OCI-LY1 (cell line): Measurements from ENCODE around the gene ZFPM1.

Experiments used
- H2AFZ ChIP-seq: fragments of 200-600 bp; sonication (generic), shearing (Covaris generic); 2 replicates; pipeline ENCODE4 v1.6.0; 2014; ENCODE audit warnings: antibody characterized with exemption, mild to moderate bottlenecking, low read length
- H3F3A ChIP-seq: fragments of 200-600 bp; sonication (generic), shearing (Covaris generic); 2 replicates; pipeline ENCODE4 v1.6.0; 2014; ENCODE audit warnings: mild to moderate bottlenecking, antibody characterized with exemption, low read length, moderate library complexity; ENCODE audit not compliant: insufficient read depth
- H3K27ac ChIP-seq: fragments of 200-600 bp; sonication (generic); 2 replicates; pipeline ENCODE4 v1.5.1; 2014; ENCODE audit warnings: low read length, mixed run types, mild to moderate bottlenecking, low read depth; ENCODE audit not compliant: poor library complexity, severe bottlenecking
- H3K27me3 ChIP-seq: fragments of 200-600 bp; sonication (generic); 2 replicates; pipeline ENCODE4 v1.6.0; 2014; ENCODE audit warnings: antibody characterized with exemption, mild to moderate bottlenecking, low read length, moderate library complexity; ENCODE audit not compliant: insufficient read depth
- H3K36me3 ChIP-seq: fragments of 200-600 bp; sonication (generic); 2 replicates; pipeline ENCODE4 v1.6.1; 2014; ENCODE audit warnings: mild to moderate bottlenecking, antibody characterized with exemption, low read length, moderate library complexity, mixed read lengths; ENCODE audit not compliant: insufficient read depth
- H3K4me1 ChIP-seq: fragments of 200-600 bp; sonication (generic); 2 replicates; pipeline ENCODE4 v1.5.1; 2014; ENCODE audit warnings: mild to moderate bottlenecking, low read length, moderate library complexity; ENCODE audit not compliant: insufficient read depth, severe bottlenecking
- H3K4me2 ChIP-seq: fragments of 200-600 bp; sonication (generic), shearing (Covaris generic); 2 replicates; pipeline ENCODE4 v1.6.1; 2014; ENCODE audit warnings: low read length
- H3K4me3 ChIP-seq: fragments of 200-600 bp; sonication (generic); 2 replicates; pipeline ENCODE4 v1.5.1; 2014; ENCODE audit warnings: low read length, low read depth, mild to moderate bottlenecking, mixed read lengths; ENCODE audit not compliant: poor library complexity, severe bottlenecking
- H3K79me2 ChIP-seq: fragments of 200-600 bp; shearing (Covaris generic); 2 replicates; pipeline ENCODE4 v1.6.1; 2016; ENCODE audit warnings: mixed run types, low read length, mixed read lengths; ENCODE audit not compliant: insufficient read depth
- H3K9ac ChIP-seq: fragments of 200-600 bp; sonication (generic), shearing (Covaris generic); 2 replicates; pipeline ENCODE4 v1.6.1; 2014; ENCODE audit warnings: mild to moderate bottlenecking, low read length, mixed read lengths
- H3K9me2 ChIP-seq: fragments of 200-600 bp; sonication (generic), shearing (Covaris generic); 2 replicates; pipeline ENCODE4 v1.6.1; 2014; ENCODE audit warnings: low read depth, mild to moderate bottlenecking, low read length, mixed read lengths
- H3K9me3 ChIP-seq: fragments of 200-600 bp; shearing (Covaris generic); 2 replicates; pipeline ENCODE4 v1.6.1; 2014; ENCODE audit warnings: low read length, mixed read lengths
- H4K20me1 ChIP-seq: fragments of 200-600 bp; sonication (generic), shearing (Covaris generic); 2 replicates; pipeline ENCODE4 v1.6.0; 2016; ENCODE audit warnings: mild to moderate bottlenecking, low read length; ENCODE audit not compliant: insufficient read depth
- EZH2 ChIP-seq: fragments of 200-600 bp; sonication (generic), shearing (Covaris generic); IDR thresholded peaks from 2 replicates; pipeline ENCODE4 v1.8.0; 2017; ENCODE audit warnings: borderline replicate concordance, mixed run types, mild to moderate bottlenecking, antibody characterized with exemption, low read length, moderate library complexity, mixed read lengths
- TF ChIP-seq, protein P1 (sequence below): fragments of 200-600 bp; sonication (generic), shearing (Covaris generic); IDR thresholded peaks from 2 replicates; pipeline ENCODE4 v1.5.1; 2017; ENCODE audit warnings: mild to moderate bottlenecking, antibody characterized with exemption, low read length, moderate library complexity, mixed read lengths

ZFPM1 gene

DNA sequence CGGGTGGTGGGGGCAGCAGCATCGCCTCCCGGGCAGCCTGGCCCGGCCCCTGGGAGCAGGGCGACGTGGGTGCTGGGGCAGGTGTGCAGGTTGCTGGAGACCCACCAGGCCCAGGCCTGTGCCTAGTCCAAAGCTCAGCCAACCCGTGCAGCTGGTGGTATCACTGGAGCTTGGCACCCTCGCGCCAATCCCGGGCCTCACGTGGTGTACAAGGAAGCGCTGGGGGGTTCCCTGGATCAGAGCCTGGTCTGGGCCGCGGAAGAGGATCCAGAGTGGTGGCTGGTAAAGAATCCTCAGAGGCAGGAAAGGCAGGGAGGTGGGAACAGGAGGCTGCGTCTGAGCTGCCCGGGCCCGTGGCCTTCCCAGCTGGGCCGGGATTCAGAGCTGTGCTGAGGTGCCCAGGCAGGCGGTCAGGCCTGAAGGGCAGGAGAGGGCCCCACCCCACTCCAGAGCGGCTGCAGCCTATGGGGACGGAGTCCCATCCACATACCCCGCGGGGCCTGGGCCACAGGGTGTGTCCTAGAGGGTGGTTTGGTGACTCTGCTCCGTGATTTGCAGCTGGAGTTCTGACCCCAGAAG lies 36.2 kb downstream of the ZFPM1 start:
- H3K36me3 ChIP-seq, result no peaks in the 10 kb centered on the region
- H4K20me1 ChIP-seq, result no peaks in the 10 kb centered on the region
- H3K9ac ChIP-seq, result no peak overlapping the region
- TF ChIP-seq EZH2, result no peak
- TF ChIP-seq, protein P1, sequence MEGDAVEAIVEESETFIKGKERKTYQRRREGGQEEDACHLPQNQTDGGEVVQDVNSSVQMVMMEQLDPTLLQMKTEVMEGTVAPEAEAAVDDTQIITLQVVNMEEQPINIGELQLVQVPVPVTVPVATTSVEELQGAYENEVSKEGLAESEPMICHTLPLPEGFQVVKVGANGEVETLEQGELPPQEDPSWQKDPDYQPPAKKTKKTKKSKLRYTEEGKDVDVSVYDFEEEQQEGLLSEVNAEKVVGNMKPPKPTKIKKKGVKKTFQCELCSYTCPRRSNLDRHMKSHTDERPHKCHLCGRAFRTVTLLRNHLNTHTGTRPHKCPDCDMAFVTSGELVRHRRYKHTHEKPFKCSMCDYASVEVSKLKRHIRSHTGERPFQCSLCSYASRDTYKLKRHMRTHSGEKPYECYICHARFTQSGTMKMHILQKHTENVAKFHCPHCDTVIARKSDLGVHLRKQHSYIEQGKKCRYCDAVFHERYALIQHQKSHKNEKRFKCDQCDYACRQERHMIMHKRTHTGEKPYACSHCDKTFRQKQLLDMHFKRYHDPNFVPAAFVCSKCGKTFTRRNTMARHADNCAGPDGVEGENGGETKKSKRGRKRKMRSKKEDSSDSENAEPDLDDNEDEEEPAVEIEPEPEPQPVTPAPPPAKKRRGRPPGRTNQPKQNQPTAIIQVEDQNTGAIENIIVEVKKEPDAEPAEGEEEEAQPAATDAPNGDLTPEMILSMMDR, result no peak
- no peaks in the 10 kb centered on the region for H3F3A ChIP-seq
- H3K27me3 ChIP-seq, result peaks cover 5% of the 10 kb centered on the region; the same call in 1 of the 2 replicates
- no peaks in the 10 kb centered on the region for H3K9me2 ChIP-seq
- H3K4me3 ChIP-seq, result no peak overlapping the region
- no peaks in the 10 kb centered on the region for H3K79me2 ChIP-seq
- no peak overlapping the region for H2AFZ ChIP-seq
- no peaks in the 10 kb centered on the region for H3K9me3 ChIP-seq
- no peaks in the 10 kb centered on the region for H3K4me1 ChIP-seq
- H3K27ac ChIP-seq, result no peak overlapping the region
- no peak overlapping the region for H3K4me2 ChIP-seq

DNA sequence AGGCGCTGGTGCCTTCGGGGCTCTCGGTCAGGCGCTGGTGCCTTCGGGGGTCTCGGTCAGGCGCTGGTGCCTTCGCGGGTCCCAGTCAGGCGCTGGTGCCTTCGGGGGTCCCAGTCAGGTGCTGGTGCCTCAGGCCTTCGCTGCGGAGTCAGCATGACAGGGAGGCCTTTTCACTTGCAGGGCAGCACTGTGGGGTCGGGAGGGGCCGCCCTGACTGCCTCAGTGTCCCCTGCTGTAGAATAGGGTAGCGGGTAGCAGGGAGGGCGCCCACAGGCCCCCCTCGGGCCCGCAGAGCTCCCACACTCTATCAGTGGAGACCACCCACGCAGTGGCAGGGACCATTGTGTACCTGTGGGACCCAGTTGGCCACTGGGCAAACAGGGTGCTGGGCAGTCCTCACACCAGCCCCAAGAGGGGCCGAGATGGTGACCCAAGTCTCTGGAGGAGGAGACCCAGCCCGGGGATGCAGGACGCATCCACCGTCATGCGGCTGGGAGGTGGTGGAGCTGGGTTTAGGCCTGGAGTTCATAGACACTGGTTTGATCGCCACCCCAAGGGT lies 38.0 kb downstream of the ZFPM1 start:
- H3K36me3 ChIP-seq, result no peaks in the 10 kb centered on the region
- H3K4me3 ChIP-seq, result no peak overlapping the region
- no peak overlapping the region for H3K27ac ChIP-seq
- H3K9me3 ChIP-seq, result no peaks in the 10 kb centered on the region
- H3K4me2 ChIP-seq, result no peak overlapping the region
- peaks cover 5% of the 10 kb centered on the region; the same call in 1 of the 2 replicates for H3K27me3 ChIP-seq
- H3F3A ChIP-seq, result no peaks in the 10 kb centered on the region
- no peaks in the 10 kb centered on the region for H3K4me1 ChIP-seq
- no peak for TF ChIP-seq EZH2
- TF ChIP-seq, protein P1, result no peak
- no peaks in the 10 kb centered on the region for H4K20me1 ChIP-seq
- no peak overlapping the region for H2AFZ ChIP-seq
- no peaks in the 10 kb centered on the region for H3K9me2 ChIP-seq
- no peaks in the 10 kb centered on the region for H3K79me2 ChIP-seq
- H3K9ac ChIP-seq, result no peak overlapping the region

DNA sequence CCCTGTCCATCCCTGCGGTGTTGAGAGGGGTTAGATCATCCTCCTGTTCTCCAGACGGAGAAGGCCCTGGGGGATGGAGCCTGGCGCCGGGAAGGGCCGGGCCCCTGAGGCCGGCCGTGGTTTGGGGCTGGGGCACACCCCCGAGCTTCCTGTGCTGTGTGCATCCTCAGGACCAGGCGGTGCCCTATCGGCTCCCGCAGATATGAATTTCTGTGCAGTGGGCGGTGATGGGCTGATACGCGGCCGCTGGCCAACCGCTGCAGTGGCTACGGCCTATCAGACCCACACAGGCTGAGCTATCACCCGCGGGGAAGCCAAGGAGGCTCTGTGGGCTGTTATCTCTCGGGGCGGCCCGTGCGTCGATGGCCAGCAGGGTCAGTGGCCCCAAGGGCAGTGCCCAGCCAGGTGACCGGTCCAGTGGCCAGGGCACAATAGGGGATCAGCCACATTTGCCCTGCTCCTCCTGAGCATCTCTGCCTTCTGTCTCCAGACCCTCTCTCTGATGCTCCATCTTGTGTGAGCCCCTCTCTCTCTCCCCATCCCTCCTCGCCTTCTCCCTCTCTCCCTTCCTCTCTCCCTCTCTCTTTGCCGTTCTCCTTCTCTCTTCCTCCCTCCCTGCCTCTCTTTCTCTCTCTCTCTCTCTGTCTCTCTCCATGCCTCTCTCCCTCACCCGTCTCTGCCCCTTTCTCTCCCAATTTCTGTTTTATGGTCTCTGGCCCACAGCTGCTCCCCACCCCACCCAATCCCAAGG lies 38.7 kb downstream of the ZFPM1 start:
- no peak overlapping the region for H3K9ac ChIP-seq
- H3K4me1 ChIP-seq, result no peaks in the 10 kb centered on the region
- H3K9me3 ChIP-seq, result no peaks in the 10 kb centered on the region
- H3K36me3 ChIP-seq, result no peaks in the 10 kb centered on the region
- H3K4me2 ChIP-seq, result no peak overlapping the region
- peaks cover 3% of the 10 kb centered on the region; the same call in 1 of the 2 replicates for H3K27me3 ChIP-seq
- no peak overlapping the region for H2AFZ ChIP-seq
- TF ChIP-seq, protein P1, result no peak
- no peak for TF ChIP-seq EZH2
- no peaks in the 10 kb centered on the region for H4K20me1 ChIP-seq
- no peak overlapping the region for H3K27ac ChIP-seq
- H3K79me2 ChIP-seq, result no peaks in the 10 kb centered on the region
- H3F3A ChIP-seq, result no peaks in the 10 kb centered on the region
- no peaks in the 10 kb centered on the region for H3K9me2 ChIP-seq
- H3K4me3 ChIP-seq, result no peak overlapping the region
